ENCODE data around the gene CPNE9. TPM values are rescaled to one million over a fixed set of nuclear protein-coding genes. Genes with fewer than 3 reads are reported as not detected.

The CPNE9 gene
- total and polyA plus RNA-seq, 2 of the 13 experiments (the other 11 are each of a cell fraction or from before 2014, with no cell fraction given): 0.20 TPM; not detected in 1

DNA sequence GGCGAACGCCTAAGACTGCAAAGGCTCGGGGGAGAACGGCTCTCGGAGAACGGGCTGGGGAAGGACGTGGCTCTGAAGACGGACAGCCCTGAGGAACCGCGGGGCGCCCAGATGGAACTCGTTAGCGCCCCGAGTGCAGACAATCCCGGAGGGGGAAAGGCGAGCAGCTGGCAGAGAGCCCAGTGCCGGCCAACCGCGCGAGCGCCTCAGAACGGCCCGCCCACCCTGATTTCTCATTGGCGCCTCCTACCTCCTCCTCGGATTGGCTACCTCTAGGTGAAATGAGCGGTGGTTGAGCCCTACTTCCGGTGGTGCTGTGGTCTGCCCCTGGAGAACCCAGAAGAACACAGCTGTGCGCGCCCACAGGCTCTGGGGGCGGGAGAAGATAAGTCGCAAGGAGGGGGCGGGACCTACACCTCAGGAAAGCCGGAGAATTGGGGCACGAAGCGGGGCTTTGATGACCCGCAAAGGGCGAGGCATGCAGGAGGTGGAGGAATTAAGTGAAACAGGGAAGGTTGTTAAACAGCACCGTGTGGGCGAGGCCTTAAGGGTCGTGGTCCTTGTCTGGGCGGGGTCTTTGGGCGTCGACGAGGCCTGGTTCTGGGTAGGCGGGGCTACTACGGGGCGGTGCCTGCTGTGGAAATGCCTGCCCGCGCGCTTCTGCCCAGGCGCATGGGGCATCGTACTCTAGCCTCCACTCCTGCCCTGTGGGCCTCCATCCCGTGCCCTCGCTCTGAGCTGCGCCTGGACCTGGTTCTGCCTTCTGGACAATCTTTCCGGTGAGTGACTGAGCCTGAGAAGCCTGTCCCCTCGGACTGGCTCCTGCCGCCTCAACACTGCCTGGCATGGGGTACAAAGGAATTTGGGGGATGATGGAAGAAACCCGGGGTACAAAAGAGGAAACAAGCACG is 46.3 kb downstream of the CPNE9 start, which contains the start of gene OGG1 (continued):
- TF ChIP-seq, protein P1, sequence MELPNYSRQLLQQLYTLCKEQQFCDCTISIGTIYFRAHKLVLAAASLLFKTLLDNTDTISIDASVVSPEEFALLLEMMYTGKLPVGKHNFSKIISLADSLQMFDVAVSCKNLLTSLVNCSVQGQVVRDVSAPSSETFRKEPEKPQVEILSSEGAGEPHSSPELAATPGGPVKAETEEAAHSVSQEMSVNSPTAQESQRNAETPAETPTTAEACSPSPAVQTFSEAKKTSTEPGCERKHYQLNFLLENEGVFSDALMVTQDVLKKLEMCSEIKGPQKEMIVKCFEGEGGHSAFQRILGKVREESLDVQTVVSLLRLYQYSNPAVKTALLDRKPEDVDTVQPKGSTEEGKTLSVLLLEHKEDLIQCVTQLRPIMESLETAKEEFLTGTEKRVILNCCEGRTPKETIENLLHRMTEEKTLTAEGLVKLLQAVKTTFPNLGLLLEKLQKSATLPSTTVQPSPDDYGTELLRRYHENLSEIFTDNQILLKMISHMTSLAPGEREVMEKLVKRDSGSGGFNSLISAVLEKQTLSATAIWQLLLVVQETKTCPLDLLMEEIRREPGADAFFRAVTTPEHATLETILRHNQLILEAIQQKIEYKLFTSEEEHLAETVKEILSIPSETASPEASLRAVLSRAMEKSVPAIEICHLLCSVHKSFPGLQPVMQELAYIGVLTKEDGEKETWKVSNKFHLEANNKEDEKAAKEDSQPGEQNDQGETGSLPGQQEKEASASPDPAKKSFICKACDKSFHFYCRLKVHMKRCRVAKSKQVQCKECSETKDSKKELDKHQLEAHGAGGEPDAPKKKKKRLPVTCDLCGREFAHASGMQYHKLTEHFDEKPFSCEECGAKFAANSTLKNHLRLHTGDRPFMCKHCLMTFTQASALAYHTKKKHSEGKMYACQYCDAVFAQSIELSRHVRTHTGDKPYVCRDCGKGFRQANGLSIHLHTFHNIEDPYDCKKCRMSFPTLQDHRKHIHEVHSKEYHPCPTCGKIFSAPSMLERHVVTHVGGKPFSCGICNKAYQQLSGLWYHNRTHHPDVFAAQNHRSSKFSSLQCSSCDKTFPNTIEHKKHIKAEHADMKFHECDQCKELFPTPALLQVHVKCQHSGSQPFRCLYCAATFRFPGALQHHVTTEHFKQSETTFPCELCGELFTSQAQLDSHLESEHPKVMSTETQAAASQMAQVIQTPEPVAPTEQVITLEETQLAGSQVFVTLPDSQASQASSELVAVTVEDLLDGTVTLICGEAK (IDR thresholded peaks at IDR 0.05): no peak
- TF ChIP-seq, protein P1 (CRISPR knock-in tag; IDR thresholded peaks at IDR 0.05): no peak
- TF ChIP-seq SIX4 (CRISPR knock-in tag; IDR thresholded peaks at IDR 0.05) (no peak), ZNF572 (CRISPR knock-in tag; IDR thresholded peaks at IDR 0.05) (no peak), ZNF274 (CRISPR knock-in tag; IDR thresholded peaks at IDR 0.05) (no peak), YEATS2 (CRISPR knock-in tag; IDR thresholded peaks at IDR 0.05; ENCODE audit: borderline replicate concordance) (peak; percentile 81; the same call in 1 of the 2 replicates), HMG20A (CRISPR knock-in tag; IDR thresholded peaks at IDR 0.05; ENCODE audit: borderline replicate concordance) (no peak), ZNF773 (CRISPR knock-in tag; IDR thresholded peaks at IDR 0.05; ENCODE audit: borderline replicate concordance) (no peak), ZFY (CRISPR knock-in tag; IDR thresholded peaks at IDR 0.05) (peak; percentile 78), ZNF367 (CRISPR knock-in tag; IDR thresholded peaks at IDR 0.05; ENCODE audit: borderline replicate concordance) (no peak), ZNF317 (CRISPR knock-in tag; IDR thresholded peaks at IDR 0.05) (no peak), ZNF543 (CRISPR knock-in tag; IDR thresholded peaks at IDR 0.05) (peak; percentile 20; the same call in 1 of the 2 replicates)
- TF ChIP-seq, protein P2, sequence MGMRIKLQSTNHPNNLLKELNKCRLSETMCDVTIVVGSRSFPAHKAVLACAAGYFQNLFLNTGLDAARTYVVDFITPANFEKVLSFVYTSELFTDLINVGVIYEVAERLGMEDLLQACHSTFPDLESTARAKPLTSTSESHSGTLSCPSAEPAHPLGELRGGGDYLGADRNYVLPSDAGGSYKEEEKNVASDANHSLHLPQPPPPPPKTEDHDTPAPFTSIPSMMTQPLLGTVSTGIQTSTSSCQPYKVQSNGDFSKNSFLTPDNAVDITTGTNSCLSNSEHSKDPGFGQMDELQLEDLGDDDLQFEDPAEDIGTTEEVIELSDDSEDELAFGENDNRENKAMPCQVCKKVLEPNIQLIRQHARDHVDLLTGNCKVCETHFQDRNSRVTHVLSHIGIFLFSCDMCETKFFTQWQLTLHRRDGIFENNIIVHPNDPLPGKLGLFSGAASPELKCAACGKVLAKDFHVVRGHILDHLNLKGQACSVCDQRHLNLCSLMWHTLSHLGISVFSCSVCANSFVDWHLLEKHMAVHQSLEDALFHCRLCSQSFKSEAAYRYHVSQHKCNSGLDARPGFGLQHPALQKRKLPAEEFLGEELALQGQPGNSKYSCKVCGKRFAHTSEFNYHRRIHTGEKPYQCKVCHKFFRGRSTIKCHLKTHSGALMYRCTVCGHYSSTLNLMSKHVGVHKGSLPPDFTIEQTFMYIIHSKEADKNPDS (CRISPR knock-in tag; IDR thresholded peaks at IDR 0.05): no peak
- TF ChIP-seq, protein P3, sequence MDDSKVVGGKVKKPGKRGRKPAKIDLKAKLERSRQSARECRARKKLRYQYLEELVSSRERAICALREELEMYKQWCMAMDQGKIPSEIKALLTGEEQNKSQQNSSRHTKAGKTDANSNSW (CRISPR knock-in tag; IDR thresholded peaks at IDR 0.05; ENCODE audit: borderline replicate concordance): 0 out of 2 replicates have a peak, but pooled peaks have one; percentile 47
- TF ChIP-seq, protein P4, sequence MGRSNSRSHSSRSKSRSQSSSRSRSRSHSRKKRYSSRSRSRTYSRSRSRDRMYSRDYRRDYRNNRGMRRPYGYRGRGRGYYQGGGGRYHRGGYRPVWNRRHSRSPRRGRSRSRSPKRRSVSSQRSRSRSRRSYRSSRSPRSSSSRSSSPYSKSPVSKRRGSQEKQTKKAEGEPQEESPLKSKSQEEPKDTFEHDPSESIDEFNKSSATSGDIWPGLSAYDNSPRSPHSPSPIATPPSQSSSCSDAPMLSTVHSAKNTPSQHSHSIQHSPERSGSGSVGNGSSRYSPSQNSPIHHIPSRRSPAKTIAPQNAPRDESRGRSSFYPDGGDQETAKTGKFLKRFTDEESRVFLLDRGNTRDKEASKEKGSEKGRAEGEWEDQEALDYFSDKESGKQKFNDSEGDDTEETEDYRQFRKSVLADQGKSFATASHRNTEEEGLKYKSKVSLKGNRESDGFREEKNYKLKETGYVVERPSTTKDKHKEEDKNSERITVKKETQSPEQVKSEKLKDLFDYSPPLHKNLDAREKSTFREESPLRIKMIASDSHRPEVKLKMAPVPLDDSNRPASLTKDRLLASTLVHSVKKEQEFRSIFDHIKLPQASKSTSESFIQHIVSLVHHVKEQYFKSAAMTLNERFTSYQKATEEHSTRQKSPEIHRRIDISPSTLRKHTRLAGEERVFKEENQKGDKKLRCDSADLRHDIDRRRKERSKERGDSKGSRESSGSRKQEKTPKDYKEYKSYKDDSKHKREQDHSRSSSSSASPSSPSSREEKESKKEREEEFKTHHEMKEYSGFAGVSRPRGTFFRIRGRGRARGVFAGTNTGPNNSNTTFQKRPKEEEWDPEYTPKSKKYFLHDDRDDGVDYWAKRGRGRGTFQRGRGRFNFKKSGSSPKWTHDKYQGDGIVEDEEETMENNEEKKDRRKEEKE (IDR thresholded peaks at IDR 0.05): no peak

All from HepG2 (cell line).